Heart left ventricle (tissue), 13 donors: Measurements from ENCODE around the gene CYP46A1.

Experiments used
- CTCF ChIP-seq, 12 donors: fragments of 200-600 bp; sonication (generic) in 4 of 12; IDR thresholded peaks; one replicate each; pipeline versions ENCODE4 v1.5.0 to v1.8.0; 2018 to 2022; ENCODE audit warnings: antibody characterized with exemption in 12 of 12, mild to moderate bottlenecking in 5 of 12
- POLR2A ChIP-seq, 2 donors: fragments of 450-650 bp; IDR thresholded peaks; one replicate each; pipeline ENCODE4 v1.6.1; 2017; ENCODE audit warnings: antibody characterized with exemption in 2 of 2, mild to moderate bottlenecking in 2 of 2, moderate library complexity in 2 of 2
- donor health status: ischemic (EF 13 %, LVEDD 7.1; RV severe dilation, severe dysfunction).
- donor health status: DM: no; HTN: yes; CAD: no.
- donor health status: DM: no; HTN: no; CAD: no.
- donor health status: ischemic (EF 25% LVEDD 6.9; RV normal size, moderate dysfunction).
- donor health status: ischemic (EF 25% LVEDD 5.7; RV mildly dilated, moderate dysfunction).
- donor health status: ischemic (EF 35%, LVEDD 5.7; RV mildly dilated, moderate dysfunction).
- donor health status: nonischemic (EF 11% LVEDD 7.7; RV severe dilation, severe dysfunction).
- donor health status: DM: yes; HTN: yes; CAD: no.
- donor health status: PGD.
- donor health status: ischemic (EF 29% LVEDD 5.4; RV normal size, mild dysfunction).
- donor health status: nonischemic (EF 23%, LVEDD 6.1; RV moderate dilation, normal function).

GRCh38 chr14:99645545-99646505, 38.3 kb upstream of the CYP46A1 start:
- no peak for TF ChIP-seq POLR2A (IDR thresholded peaks at IDR 0.05)
- no peak for TF ChIP-seq CTCF (IDR thresholded peaks at IDR 0.05)
